Adrenal gland (tissue), 12 donors: Measurements from ENCODE around the gene CCL4. TPM values are rescaled to one million over a fixed set of nuclear protein-coding genes. Genes with fewer than 3 reads are reported as not detected.

Source experiments
- DNase-seq, 7 donors: peaks; one replicate each; pipeline ENCODE4 v3.0.0-alpha.2; 2019 to 2020
- H3K27ac ChIP-seq, 5 donors: fragments of 200-600 bp; sonication (generic) in 4 of 5; 1 replicate in 3 of 5; 2 replicates in 2 of 5; pipeline versions ENCODE4 v1.5.1 to v1.8.0; 2016 to 2020; ENCODE audit warnings: mild to moderate bottlenecking in 1 of 5
- H3K27me3 ChIP-seq: fragments of 200-600 bp; 2 replicates; pipeline ENCODE4 v1.8.0; 2021
- H3K36me3 ChIP-seq, 2 donors: fragments of 200-600 bp; replicated peaks in 1 of 2; 1 replicate in 1 of 2; 2 replicates in 1 of 2; pipeline versions ENCODE4 v1.5.1 to v1.8.0; 2018 to 2022
- H3K4me1 ChIP-seq, 2 donors: fragments of 200-600 bp; replicated peaks in 1 of 2; 1 replicate in 1 of 2; 2 replicates in 1 of 2; pipeline versions ENCODE4 v1.5.1 to v1.8.0; 2018 to 2021
- H3K4me3 ChIP-seq, 4 donors: fragments of 200-600 bp; sonication (generic) in 3 of 4; one replicate each; pipeline ENCODE4 v1.5.1; 2016 to 2018
- H3K9me3 ChIP-seq, 3 donors: fragments of 200-600 bp; sonication (generic) in 1 of 3; replicated peaks in 1 of 3; 1 replicate in 2 of 3; 2 replicates in 1 of 3; pipeline versions ENCODE4 v1.5.1 to v1.8.0; 2016 to 2021
- CTCF ChIP-seq, 6 experiments: fragments of 450-650 bp in 4 of 6; fragments of 200-600 bp in 2 of 6; sonication (generic) in 1 of 6; IDR thresholded peaks; 1 replicate in 5 of 6; 2 replicates in 1 of 6; pipeline versions ENCODE4 v1.5.1 to v1.8.0; 2016 to 2021; ENCODE audit warnings: antibody characterized with exemption in 6 of 6, mild to moderate bottlenecking in 2 of 6, moderate library complexity in 1 of 6
- POLR2A ChIP-seq, 2 donors: fragments of 450-650 bp; IDR thresholded peaks; one replicate each; pipeline ENCODE4 v1.6.1; 2017; ENCODE audit warnings: antibody characterized with exemption in 2 of 2, mild to moderate bottlenecking in 2 of 2, moderate library complexity in 1 of 2
- WGBS, 4 donors: extraction: QIAGEN DNeasy Blood & Tissue Kit in 2 of 4; methylation state at CpG; one replicate each; pipeline versions ENCODE4 v1.1.5 to v1.1.7; 2013 to 2017; 5-methylcytosine and 5-hydroxymethylcytosine counted together
- intact Hi-C, 2 donors: fragments of 100-400 bp; cut with DNase I; formaldehyde crosslinking; loops; one replicate each; pipeline versions ENCODE4 v1.14.1 to v1.15.0; 2022 to 2023
- polyA plus RNA-seq, 3 donors: library from polyadenylated mRNA; stranded (reverse); fragments of 200-250 nt in 2 of 3; fragments of 350-450 nt in 1 of 3; fragmentation: Illumina TruSeq in 1 of 3; extraction: RNeasy Lipid Tissue Mini Kit (QIAGEN cat#74804) in 1 of 3; gene quantifications; one replicate each; pipeline ENCODE4 v1.2.3, GENCODE V29; 2013 to 2014
- total RNA-seq, 9 donors: library from RNA; depleted of rRNA in 4 of 9; stranded (reverse); fragments of >200 nt in 4 of 9; fragments of 120-200 nt in 1 of 9; fragmentation: NEBNext Ultra II Directional in 1 of 9; extraction: Animal tissue kit (Norgen Biotek cat#: 25700) in 1 of 9; gene quantifications; one replicate each; pipeline versions ENCODE4 v1.1.0 to v1.2.4, GENCODE V29; 2013 to 2023
- donor health status: healthy with polysubstance abuse.
- donor health status: Bipolar disorder and iron deficiency.
- donor health status: DM: yes; HTN: yes; CAD: no.
- donor health status: DM: no; HTN: no; CAD: no.
- donor health status: DM: no; HTN: no; CAD: no.
- donor health status: DM: yes; HTN: yes; CAD: no.

Gene CCL4
- total and polyA plus RNA-seq, 12 donors = 0.72 to 17.5 (median 5.4) TPM

- H3K9me3 ChIP-seq = no peaks in the 10 kb centered on the region
- WGBS, 4 donors = 35 to 46% (median 43%) methylated on average over 9 to 11 of the region's 11 CpGs
- peak in 6 of 7 donors; percentile 17 to 58 (median 32) for DNase-seq
- no peak for TF ChIP-seq CTCF (IDR thresholded peaks at IDR 0.05)
- peaks cover 12% of the 10 kb centered on the region for H3K27me3 ChIP-seq
- H3K27ac ChIP-seq = no peak overlapping the region
- intact Hi-C loops = loop anchor here (10.0 kb wide), 2 partner anchors 175 to 295 kb away; no protein-coding TSS in a partner anchor
- H3K4me1 ChIP-seq = peaks cover 0 to 3% of the 10 kb centered on the region in 2 donors
- no peak overlapping the region for H3K4me3 ChIP-seq
- no peaks in the 10 kb centered on the region for H3K36me3 ChIP-seq
Observed at GRCh38 chr17:36149296-36149820, 45.7 kb downstream of the CCL4 start.

GRCh38 chr17:36151891-36152638, 48.4 kb downstream of the CCL4 start:
- Histone ChIP-seq H3K9me3 (no peaks in the 10 kb centered on the region), H3K4me1 (peaks cover 0 to 3% of the 10 kb centered on the region in 2 donors), H3K27me3 (peaks cover 17% of the 10 kb centered on the region), H3K36me3 (no peaks in the 10 kb centered on the region), H3K27ac (no peak overlapping the region), H3K4me3 (no peak overlapping the region)
- WGBS, 4 donors = 45 to 62% (median 48%) methylated on average over 4 of the region's 4 CpGs
- no peak for TF ChIP-seq POLR2A (IDR thresholded peaks at IDR 0.05)
- no peak for TF ChIP-seq CTCF (IDR thresholded peaks at IDR 0.05)
- DNase-seq = no peak
- intact Hi-C loops = no loop called here

- H3K4me1 ChIP-seq = peaks cover 0 to 3% of the 10 kb centered on the region in 2 donors
- TF ChIP-seq POLR2A (IDR thresholded peaks at IDR 0.05) (no peak), CTCF (IDR thresholded peaks at IDR 0.05) (no peak)
- H3K9me3 ChIP-seq = no peaks in the 10 kb centered on the region
- 75 to 90% (median 82%) methylated on average over 8 of the region's 8 CpGs for WGBS, 4 donors
- no peak for DNase-seq
- H3K27ac ChIP-seq = no peak overlapping the region
- no peaks in the 10 kb centered on the region for H3K36me3 ChIP-seq
- no peak overlapping the region for H3K4me3 ChIP-seq
- intact Hi-C loops = no loop called here
- peaks cover 17% of the 10 kb centered on the region for H3K27me3 ChIP-seq
Observed at GRCh38 chr17:36152639-36153120, 49.1 kb downstream of the CCL4 start.

GRCh38 chr17:36153895-36154610, 50.4 kb downstream of the CCL4 start:
- H3K27ac ChIP-seq = no peak overlapping the region
- TF ChIP-seq POLR2A (IDR thresholded peaks at IDR 0.05) = no peak
- TF ChIP-seq CTCF (IDR thresholded peaks at IDR 0.05) = no peak
- no peak overlapping the region for H3K4me3 ChIP-seq
- H3K9me3 ChIP-seq = no peaks in the 10 kb centered on the region
- intact Hi-C loops = no loop called here
- 64 to 78% (median 73%) methylated on average over 10 of the region's 10 CpGs for WGBS, 4 donors
- H3K4me1 ChIP-seq = peaks cover 0 to 3% of the 10 kb centered on the region in 2 donors
- peaks cover 17% of the 10 kb centered on the region for H3K27me3 ChIP-seq
- H3K36me3 ChIP-seq = no peaks in the 10 kb centered on the region
- no peak for DNase-seq
